HepG2 (cell line): ENCODE measurements around the gene DENND1C. TPM values are rescaled to one million over a fixed set of nuclear protein-coding genes. Genes with fewer than 3 reads are reported as not detected.

Experiments used
- CBX5 ChIP-seq: sonication (generic); formaldehyde crosslinking; IDR thresholded peaks from 2 replicates; pipeline ENCODE4 v1.4.0; 2020; ENCODE audit warnings: missing genetic modification reagents, borderline replicate concordance
- KAT2B ChIP-seq: fragments of 150-350 bp; IDR thresholded peaks from 2 replicates; pipeline ENCODE4 v1.6.1; 2014; ENCODE audit warnings: low read depth, low read length, borderline replicate concordance
- MXD4 ChIP-seq: IDR thresholded peaks from 2 replicates; pipeline ENCODE4 v1.6.1; 2016; ENCODE audit warnings: mild to moderate bottlenecking, missing biosample characterization, missing genetic modification reagents
- NFIC ChIP-seq: IDR thresholded peaks from 2 replicates; pipeline ENCODE4 v1.6.1; 2012; ENCODE audit warnings: mild to moderate bottlenecking, low read length, inconsistent platforms
- RCOR2 ChIP-seq: IDR thresholded peaks from 2 replicates; pipeline ENCODE4 v1.6.1; 2016; ENCODE audit warnings: missing biosample characterization, missing genetic modification reagents
- RFX1 ChIP-seq: fragments of 450-650 bp; IDR thresholded peaks from 2 replicates; pipeline ENCODE4 v1.6.1; 2017
- SOX5 ChIP-seq: IDR thresholded peaks from 2 replicates; pipeline ENCODE4 v1.6.1; 2016; ENCODE audit warnings: borderline replicate concordance
- THAP11 ChIP-seq: IDR thresholded peaks from 2 replicates; pipeline ENCODE4 v1.6.1; 2016; ENCODE audit warnings: missing biosample characterization, missing genetic modification reagents
- THAP7 ChIP-seq: sonication (generic); formaldehyde crosslinking; IDR thresholded peaks from 2 replicates; pipeline ENCODE4 v1.8.1; 2023; ENCODE audit warnings: mild to moderate bottlenecking, missing genetic modification reagents
- ZMAT3 ChIP-seq: sonication (generic); formaldehyde crosslinking; conservative IDR thresholded peaks from 2 replicates; pipeline ENCODE4 v1.7.0; 2021; ENCODE audit warnings: missing genetic modification reagents
- ZNF12 ChIP-seq: sonication (generic); formaldehyde crosslinking; IDR thresholded peaks from 2 replicates; pipeline ENCODE4 v1.5.0; 2020; ENCODE audit warnings: missing genetic modification reagents
- ZNF709 ChIP-seq: sonication (generic); formaldehyde crosslinking; IDR thresholded peaks from 2 replicates; pipeline ENCODE4 v1.5.0; 2020; ENCODE audit warnings: mild to moderate bottlenecking, missing genetic modification reagents
- polyA plus RNA-seq, 8 experiments: library from polyadenylated mRNA; depleted of rRNA in 3 of 8; stranded (reverse) in 7 of 8; unstranded in 1 of 8; fragments of >200 nt; fragmentation: Illumina TruSeq in 4 of 8; extraction: Trizol in 4 of 8; gene quantifications; 2 replicates each; pipeline versions ENCODE4 v1.2.1 to v1.2.3, GENCODE V29; 2011 to 2016; ENCODE audit warnings: low read depth in 4 of 8, missing spikeins in 1 of 8, mixed read lengths in 1 of 8; ENCODE audit not compliant: insufficient read depth in 1 of 8
- total RNA-seq, 5 experiments: library from RNA; depleted of rRNA; stranded (reverse); fragments of >200 nt; fragmentation: Illumina TruSeq; extraction: Trizol; gene quantifications; 2 replicates each; pipeline ENCODE4 v1.2.3, GENCODE V29; 2016; ENCODE audit warnings: low read depth in 1 of 5
- TF ChIP-seq, protein P1 (sequence below), 2 experiments: sonication (generic) in 1 of 2; formaldehyde crosslinking in 1 of 2; IDR thresholded peaks; 2 replicates each; pipeline versions ENCODE4 v1.4.0 to v1.6.1; 2016 to 2020; ENCODE audit warnings: borderline replicate concordance in 1 of 2, low read depth in 1 of 2, mild to moderate bottlenecking in 1 of 2, missing genetic modification reagents in 1 of 2
- TF ChIP-seq, protein P2 (sequence below): sonication (generic); formaldehyde crosslinking; conservative IDR thresholded peaks from 2 replicates; pipeline ENCODE4 v1.8.0; 2022; ENCODE audit warnings: low read depth, missing genetic modification reagents
- TF ChIP-seq, protein P3 (sequence below): sonication (generic); formaldehyde crosslinking; IDR thresholded peaks from 2 replicates; pipeline ENCODE4 v1.9.0; 2021; ENCODE audit warnings: missing genetic modification reagents, mild to moderate bottlenecking, borderline replicate concordance
- TF ChIP-seq, protein P4 (sequence below): sonication (generic); formaldehyde crosslinking; conservative IDR thresholded peaks from 2 replicates; pipeline ENCODE4 v1.4.0; 2020; ENCODE audit warnings: mild to moderate bottlenecking, missing genetic modification reagents, moderate library complexity

Gene DENND1C
- total and polyA plus RNA-seq, 2 of the 13 experiments (the other 11 are each of a cell fraction or from before 2014, with no cell fraction given), result 0.04 to 0.73 TPM

DNA sequence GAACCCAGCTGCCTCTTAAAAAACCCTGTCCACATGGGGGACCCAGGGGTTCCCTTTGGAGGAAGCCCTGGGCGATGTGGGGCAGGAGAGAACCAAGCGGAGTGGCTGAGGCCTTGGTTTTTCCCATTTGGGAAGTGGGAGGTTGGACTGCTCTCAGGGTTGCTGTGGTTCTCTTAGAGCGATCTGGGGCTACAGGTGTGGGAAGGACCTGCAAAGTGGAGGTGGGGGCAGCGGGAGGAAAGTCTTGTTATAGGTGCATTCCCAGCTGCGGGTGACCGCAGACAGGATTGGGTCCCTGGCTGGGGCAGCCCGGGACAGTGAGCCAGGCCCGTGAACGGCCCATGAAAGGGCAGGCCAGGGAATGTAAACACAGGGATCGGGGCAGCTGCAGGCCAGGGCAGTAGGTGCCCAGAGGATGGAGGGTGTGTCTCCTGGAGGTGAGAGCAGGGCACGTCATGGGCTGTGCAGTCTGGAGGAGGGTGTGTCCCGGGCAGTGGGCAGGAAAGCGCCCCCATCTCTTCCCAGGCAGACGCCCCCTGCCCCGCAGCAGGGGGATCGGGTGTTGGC is 22.8 kb downstream of the DENND1C start (continued):
- TF ChIP-seq, protein P1, sequence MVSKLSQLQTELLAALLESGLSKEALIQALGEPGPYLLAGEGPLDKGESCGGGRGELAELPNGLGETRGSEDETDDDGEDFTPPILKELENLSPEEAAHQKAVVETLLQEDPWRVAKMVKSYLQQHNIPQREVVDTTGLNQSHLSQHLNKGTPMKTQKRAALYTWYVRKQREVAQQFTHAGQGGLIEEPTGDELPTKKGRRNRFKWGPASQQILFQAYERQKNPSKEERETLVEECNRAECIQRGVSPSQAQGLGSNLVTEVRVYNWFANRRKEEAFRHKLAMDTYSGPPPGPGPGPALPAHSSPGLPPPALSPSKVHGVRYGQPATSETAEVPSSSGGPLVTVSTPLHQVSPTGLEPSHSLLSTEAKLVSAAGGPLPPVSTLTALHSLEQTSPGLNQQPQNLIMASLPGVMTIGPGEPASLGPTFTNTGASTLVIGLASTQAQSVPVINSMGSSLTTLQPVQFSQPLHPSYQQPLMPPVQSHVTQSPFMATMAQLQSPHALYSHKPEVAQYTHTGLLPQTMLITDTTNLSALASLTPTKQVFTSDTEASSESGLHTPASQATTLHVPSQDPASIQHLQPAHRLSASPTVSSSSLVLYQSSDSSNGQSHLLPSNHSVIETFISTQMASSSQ (IDR thresholded peaks at IDR 0.05; ENCODE audit: low read depth), result no peak
- TF ChIP-seq, protein P1 (CRISPR knock-in tag; IDR thresholded peaks at IDR 0.05; ENCODE audit: borderline replicate concordance), result 0 out of 2 replicates have a peak, but pooled peaks have one; percentile 20
- TF ChIP-seq ZNF12 (CRISPR knock-in tag), result 0 out of 2 replicates have a peak, but pooled peaks have one; percentile 11
- TF ChIP-seq ZMAT3, result no peak
- TF ChIP-seq KAT2B, result no peak
- no peak for TF ChIP-seq NFIC
- TF ChIP-seq, protein P2, sequence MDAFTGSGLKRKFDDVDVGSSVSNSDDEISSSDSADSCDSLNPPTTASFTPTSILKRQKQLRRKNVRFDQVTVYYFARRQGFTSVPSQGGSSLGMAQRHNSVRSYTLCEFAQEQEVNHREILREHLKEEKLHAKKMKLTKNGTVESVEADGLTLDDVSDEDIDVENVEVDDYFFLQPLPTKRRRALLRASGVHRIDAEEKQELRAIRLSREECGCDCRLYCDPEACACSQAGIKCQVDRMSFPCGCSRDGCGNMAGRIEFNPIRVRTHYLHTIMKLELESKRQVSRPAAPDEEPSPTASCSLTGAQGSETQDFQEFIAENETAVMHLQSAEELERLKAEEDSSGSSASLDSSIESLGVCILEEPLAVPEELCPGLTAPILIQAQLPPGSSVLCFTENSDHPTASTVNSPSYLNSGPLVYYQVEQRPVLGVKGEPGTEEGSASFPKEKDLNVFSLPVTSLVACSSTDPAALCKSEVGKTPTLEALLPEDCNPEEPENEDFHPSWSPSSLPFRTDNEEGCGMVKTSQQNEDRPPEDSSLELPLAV (CRISPR knock-in tag), result no peak
- no peak for TF ChIP-seq ZNF709
- TF ChIP-seq RFX1, result no peak
- no peak for TF ChIP-seq THAP11 (CRISPR knock-in tag)
- no peak for TF ChIP-seq THAP7 (CRISPR knock-in tag)
- TF ChIP-seq SOX5 (CRISPR knock-in tag), result no peak
- peak; percentile 46; the same call in 1 of the 2 replicates for TF ChIP-seq CBX5 (CRISPR knock-in tag)
- TF ChIP-seq, protein P3, sequence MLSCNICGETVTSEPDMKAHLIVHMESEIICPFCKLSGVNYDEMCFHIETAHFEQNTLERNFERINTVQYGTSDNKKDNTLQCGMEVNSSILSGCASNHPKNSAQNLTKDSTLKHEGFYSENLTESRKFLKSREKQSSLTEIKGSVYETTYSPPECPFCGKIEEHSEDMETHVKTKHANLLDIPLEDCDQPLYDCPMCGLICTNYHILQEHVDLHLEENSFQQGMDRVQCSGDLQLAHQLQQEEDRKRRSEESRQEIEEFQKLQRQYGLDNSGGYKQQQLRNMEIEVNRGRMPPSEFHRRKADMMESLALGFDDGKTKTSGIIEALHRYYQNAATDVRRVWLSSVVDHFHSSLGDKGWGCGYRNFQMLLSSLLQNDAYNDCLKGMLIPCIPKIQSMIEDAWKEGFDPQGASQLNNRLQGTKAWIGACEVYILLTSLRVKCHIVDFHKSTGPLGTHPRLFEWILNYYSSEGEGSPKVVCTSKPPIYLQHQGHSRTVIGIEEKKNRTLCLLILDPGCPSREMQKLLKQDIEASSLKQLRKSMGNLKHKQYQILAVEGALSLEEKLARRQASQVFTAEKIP (CRISPR knock-in tag), result no peak
- TF ChIP-seq RCOR2 (CRISPR knock-in tag), result no peak
- TF ChIP-seq, protein P4, sequence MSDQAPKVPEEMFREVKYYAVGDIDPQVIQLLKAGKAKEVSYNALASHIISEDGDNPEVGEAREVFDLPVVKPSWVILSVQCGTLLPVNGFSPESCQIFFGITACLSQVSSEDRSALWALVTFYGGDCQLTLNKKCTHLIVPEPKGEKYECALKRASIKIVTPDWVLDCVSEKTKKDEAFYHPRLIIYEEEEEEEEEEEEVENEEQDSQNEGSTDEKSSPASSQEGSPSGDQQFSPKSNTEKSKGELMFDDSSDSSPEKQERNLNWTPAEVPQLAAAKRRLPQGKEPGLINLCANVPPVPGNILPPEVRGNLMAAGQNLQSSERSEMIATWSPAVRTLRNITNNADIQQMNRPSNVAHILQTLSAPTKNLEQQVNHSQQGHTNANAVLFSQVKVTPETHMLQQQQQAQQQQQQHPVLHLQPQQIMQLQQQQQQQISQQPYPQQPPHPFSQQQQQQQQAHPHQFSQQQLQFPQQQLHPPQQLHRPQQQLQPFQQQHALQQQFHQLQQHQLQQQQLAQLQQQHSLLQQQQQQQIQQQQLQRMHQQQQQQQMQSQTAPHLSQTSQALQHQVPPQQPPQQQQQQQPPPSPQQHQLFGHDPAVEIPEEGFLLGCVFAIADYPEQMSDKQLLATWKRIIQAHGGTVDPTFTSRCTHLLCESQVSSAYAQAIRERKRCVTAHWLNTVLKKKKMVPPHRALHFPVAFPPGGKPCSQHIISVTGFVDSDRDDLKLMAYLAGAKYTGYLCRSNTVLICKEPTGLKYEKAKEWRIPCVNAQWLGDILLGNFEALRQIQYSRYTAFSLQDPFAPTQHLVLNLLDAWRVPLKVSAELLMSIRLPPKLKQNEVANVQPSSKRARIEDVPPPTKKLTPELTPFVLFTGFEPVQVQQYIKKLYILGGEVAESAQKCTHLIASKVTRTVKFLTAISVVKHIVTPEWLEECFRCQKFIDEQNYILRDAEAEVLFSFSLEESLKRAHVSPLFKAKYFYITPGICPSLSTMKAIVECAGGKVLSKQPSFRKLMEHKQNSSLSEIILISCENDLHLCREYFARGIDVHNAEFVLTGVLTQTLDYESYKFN, result peak; percentile 23; the same call in 1 of the 2 replicates
- TF ChIP-seq MXD4, result no peak
